Fibroblast of upper back skin (primary cell): ENCODE measurements around the gene ZFAND3.
"Not testable (repeated sequence)": the region's sequence is repeated elsewhere in the genome, so short reads cannot be mapped to it uniquely, and the experiment has no call there.

Experiments
- DNase-seq: peaks from one replicate; pipeline ENCODE4 v3.0.0-alpha.2; 2013

Gene ZFAND3

DNA sequence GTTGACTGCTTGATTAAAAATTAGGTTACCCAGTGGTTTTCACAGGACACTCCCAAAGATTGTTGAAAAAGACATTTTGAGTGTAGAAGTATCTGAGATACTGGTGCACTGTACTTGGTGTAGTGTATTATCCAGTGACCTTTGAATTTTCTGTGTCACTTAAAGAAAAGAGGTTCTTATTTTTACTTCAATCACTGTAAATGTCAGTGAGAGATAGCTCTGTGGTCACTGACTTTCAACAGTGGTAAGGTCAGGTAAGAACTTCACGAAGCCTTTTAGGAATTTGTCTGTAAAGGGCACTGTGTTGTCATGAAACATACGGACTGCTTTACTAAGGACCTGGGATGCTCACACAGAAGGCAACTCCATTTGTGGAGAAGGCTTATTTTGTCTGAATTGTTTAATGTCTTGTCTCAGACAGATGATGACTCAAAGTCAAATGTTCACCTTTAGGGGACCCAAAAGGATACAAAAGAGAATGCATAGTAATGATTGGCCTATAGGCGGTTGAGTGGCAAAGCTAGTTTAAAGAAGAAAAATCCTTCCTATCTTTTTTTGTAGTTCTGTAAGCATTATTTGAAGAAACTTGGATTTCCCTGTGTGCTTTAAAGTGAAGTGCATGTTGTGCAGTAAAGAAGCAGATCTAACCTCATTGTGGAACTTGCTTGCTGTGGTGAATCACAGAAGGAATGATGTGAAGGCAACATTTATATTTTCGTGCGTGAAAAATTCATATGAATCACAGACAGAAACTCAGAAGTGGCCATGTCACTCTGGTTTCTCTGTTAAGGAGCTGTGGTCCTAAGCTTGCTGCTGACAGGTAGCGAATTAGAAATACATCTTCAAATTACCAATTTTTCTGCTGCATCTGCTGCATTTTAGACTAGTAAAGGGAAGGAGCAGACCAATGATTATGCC, 47.3 kb downstream of the ZFAND3 start:
- peak; percentile 21 for DNase-seq

DNA sequence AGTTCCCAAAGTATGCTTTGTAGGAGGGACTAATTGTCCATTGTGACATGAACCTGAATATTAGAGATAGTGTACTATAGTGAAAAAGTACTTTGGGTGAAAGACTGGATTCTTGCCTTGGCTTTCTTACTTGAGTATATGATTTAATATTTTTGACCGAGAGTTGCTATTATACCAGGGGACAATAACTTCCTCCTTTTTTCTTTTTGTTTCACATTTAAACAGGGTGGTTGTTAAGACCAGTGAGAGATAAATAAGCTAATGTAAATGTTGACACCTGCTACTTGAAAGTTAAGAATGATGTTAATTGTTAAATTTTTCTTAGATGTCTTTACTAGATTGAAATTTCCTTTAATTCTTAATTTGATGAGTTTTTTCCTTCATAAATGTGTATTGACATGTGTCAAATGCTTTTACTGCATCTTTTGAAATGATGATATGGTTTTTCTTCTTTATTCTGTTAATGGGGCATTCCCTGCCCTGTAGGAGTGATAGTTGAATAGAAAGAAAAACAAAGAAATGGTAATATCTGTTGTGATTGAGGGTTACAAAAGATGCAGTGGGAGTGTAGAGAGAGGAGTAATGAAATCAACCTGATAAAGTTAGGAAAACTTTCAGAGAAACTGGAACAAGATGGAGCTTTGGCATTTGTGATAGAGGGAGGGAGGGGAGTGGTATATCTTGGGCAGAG, 48.4 kb downstream of the ZFAND3 start:
- no peak for DNase-seq

DNA sequence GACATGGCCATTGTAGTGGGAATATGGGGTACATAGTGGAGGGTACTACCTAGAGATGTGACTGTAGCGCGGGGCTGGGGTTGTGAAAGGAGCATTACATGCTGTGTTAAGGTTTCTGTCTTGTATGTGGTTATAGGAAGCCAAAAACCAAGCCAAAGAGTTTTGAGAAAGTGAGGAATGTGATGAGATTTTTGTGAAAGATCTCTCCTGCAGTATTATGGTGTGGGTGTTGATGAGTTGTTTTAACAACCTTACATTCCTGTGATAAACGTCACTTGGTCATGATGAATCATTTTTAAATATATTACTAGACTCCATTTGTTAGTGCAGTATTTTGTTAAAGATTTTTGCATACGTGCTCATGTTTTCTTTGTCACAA, 48.9 kb downstream of the ZFAND3 start:
- peak; percentile 78 for DNase-seq

- no peak for DNase-seq
Measured at GRCh38 chr6:37871616-37872372, 52.3 kb downstream of the ZFAND3 start.

DNA sequence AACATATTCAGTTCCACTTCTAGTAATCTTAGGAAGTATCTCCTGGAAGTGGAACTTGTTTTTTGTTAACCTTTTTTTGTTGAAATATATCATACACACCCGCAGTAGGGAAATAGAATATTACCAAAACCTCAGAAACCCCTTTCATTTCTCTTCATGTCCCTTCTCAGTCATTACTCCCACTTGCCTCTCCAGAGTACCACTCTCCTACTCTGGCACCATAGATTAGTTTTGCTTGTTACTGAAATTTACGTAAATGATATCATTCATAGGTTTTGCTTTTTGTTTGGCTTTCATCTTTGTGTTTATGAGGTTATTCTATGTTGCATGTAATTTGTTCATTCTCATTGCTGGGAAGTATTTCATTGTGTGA, 52.8 kb downstream of the ZFAND3 start:
- no peak for DNase-seq

DNA sequence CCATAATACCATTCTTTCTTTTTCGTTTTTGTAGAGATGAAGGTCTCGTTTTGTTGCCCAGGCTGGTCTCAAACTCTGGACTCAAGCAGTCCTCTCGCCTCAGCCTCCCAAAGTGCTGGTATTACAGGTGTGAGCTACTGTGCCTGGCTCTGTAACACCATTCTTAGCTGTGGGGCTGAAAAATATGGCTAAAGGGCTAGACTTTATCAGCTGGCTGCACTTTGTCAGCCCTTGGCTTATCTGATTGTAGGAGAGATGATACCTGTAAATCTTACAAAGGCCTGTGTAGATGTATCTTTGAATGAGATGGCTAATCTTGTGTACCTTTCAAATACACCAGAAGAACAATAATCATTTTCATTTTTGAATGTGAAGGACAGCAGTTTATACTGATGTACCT, 55.2 kb downstream of the ZFAND3 start:
- no peak for DNase-seq

- no peak for DNase-seq
Measured at GRCh38 chr6:37875561-37876309, 56.2 kb downstream of the ZFAND3 start.

DNA sequence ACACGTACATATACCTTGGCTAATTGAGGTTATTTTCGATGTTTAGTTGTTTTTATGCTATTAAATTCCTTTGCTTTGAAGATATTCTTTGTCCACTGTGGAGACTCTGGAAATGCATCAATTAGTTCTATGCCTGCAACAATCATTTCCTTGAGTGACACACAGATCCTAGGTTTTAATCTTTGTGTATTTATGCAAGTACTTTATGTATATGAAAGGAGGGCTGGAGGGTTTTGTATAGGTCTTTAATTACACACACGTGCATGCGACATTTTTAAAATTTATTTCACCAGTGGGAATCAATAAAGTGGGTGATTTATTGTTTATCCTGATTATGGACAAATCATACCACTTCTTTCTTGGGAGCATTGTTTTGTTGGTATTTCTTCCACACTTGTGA, 57.3 kb downstream of the ZFAND3 start:
- no peak for DNase-seq

DNA sequence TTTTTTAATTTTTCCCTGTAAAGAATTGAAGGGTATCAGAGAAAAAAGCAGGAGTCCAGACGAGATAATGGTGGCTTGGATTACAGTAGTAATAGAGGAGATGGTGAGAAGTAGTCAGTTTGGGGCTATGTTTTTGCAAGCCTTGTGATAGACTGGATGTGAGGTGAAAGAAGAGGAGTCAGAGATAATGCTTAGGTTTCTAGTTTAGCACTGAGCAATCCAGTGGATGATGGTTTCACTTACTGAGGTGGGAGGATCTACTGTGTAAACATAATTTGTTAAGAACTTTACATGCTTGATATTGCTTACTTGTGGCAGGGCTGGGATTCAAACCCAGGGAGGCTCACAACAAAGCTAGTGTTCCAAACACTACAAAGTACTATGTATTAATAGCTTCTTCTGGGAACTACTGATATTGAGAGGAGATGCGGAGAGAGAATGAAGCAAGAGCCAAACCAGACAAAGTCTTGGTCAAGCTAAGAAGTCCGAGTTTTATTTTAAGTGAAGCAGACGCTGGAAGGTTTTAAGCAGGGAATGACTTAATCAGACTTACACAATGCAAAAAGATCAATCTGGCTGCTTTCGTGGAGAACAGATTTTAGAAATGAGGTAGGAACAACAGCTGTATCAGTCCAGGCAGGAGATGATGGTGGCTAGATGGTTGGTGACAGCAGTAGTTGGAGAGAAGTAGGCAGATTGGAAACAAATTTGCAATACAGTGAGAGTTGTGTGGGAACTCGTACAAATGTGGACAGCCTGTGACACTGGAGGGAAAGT, 58.0 kb downstream of the ZFAND3 start:
- no peak for DNase-seq

DNA sequence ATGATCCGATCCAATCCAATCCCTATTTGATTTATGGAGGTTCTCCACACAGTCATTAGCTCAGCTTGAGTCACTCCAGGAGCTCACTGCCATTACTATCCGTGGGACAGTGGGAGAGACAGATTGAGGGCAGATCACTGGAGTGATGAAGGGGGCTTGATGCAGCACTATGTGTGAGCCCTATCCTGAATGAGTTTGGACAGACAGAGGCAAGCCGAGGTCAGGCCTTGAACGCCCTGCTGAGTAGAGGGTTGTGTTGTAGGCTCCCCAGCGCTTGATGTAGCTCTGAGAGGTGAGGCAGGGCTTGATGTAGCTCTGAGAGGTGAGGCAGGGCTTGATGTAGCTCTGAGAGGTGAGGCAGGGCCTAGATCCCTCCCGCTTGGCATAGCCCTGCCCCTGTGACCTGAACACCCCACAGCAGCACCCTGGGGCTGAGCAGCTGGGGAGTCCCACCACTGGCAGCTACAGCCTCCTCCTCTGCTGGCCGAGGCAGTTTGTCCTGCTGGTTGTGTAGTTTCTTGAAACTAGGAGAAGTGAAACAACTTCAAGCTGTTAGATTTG, 58.7 kb downstream of the ZFAND3 start:
- no peak for DNase-seq

DNA sequence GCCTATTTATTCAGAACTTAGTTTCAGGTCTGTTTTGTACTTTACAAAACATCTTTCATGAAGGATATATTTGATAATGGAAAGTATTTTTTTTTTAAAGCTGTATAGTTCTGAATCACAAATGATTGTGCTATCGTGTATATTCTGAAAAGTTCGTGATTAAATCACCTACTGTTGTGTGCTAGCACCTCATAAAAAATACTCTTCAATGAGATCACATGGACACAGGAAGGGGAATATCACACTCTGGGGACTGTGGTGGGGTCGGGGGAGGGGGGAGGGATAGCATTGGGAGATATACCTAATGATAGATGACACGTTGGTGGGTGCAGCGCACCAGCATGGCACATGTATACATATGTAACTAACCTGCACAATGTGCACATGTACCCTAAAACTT, 61.1 kb downstream of the ZFAND3 start:
- DNase-seq: not testable (repeated sequence)

DNA sequence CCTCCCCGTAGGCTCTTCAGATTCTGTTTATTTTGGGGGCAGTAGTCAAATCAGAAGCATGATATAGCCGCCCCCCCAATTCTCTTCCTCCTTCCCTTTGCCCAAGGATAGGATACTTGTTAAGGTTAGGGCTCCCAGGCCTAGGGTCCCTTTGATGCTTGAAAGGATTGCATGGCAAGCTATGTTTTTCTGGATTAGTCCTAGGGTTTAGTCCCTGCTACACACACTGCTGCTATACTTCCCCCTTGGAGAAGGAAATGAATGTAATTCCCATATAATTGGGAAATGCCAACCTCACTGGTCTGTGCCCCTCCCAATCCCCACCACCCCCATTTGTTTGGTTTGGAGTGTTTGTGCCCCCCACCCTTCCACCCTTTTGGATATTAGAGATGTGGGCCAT, 62.8 kb downstream of the ZFAND3 start:
- no peak for DNase-seq

- DNase-seq: peak; percentile 76
Measured at GRCh38 chr6:37882724-37883413, 63.3 kb downstream of the ZFAND3 start.

DNA sequence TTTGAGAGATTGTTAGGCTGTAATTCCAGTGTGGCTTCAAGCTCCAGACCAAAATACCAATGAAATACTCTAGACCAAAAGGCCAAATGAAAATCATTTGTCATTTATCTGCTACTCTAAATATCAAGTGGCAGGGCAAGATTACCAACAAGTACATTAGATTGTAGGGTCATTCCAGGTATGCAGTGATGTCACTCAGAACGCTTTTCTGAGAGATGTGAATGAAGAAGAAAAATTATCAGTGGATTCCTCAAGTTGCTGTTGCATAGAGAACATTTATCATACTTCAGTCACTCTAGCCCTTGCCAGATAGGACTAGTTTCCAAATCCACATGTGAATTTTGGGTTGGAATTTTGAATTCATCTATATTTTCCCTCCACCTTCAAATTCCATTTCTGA, 65.0 kb downstream of the ZFAND3 start:
- DNase-seq: no peak

DNA sequence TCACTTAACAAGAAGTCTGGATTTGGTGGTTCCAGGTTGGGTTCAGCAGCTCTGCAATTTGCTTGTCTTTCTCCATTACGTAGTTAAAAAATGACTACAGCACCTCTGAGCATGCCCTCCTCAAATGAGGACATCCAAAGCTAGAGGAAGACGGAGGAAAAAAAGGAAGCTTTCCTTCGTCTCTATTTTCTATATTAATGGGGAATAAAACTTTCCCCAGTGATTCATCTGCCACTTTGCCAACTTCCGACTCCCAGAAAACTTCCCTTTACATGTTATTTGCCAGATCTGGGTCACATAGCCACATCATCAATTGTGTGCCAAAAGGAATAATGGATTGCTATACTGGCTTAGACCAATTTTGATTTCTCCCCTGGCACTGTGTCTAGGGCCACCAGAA, 69.5 kb downstream of the ZFAND3 start:
- no peak for DNase-seq

DNA sequence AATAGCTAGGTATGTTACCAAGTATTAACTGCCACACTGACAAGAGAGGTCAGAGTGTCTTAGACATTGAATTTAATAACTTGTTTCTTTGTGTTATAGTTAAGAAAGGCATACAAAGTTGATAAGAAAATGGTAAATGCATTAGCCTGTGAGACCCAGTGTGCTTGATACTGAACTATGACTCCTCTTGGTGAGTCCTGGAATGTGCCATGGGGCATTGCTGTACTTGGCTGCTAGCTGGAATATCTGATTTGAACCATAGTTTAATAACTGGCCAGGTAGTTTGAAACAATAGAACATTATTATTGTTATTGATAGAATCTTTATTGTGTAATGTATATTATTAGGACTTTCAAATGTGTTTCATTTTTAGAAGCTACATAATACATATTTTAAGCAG, 70.0 kb downstream of the ZFAND3 start:
- no peak for DNase-seq

GRCh38 chr6:37891072-37891471, 71.5 kb downstream of the ZFAND3 start:
- no peak for DNase-seq

- no peak for DNase-seq
Measured at GRCh38 chr6:37893257-37893656, 73.7 kb downstream of the ZFAND3 start.

DNA sequence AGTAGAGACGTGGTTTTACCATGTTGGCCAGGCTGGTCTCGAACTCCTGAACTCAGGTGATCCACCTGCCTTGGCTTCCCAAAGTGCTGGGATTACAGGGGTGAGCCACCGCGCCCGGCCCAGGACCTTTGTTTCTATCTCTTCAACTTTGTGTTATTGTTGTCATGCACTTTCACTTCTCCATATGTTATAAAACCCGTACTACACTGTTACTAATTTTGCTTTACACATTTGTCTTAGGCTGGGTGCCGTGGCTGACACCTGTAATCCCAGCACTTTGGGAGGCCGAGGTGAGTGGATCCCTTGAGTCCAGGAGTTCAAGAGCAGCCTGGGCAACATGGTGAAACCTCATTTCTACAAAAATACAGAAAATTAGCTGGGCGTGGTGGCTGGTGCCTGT, 74.2 kb downstream of the ZFAND3 start:
- DNase-seq: not testable (repeated sequence)

GRCh38 chr6:37894585-37894984, 75.1 kb downstream of the ZFAND3 start:
- no peak for DNase-seq

DNA sequence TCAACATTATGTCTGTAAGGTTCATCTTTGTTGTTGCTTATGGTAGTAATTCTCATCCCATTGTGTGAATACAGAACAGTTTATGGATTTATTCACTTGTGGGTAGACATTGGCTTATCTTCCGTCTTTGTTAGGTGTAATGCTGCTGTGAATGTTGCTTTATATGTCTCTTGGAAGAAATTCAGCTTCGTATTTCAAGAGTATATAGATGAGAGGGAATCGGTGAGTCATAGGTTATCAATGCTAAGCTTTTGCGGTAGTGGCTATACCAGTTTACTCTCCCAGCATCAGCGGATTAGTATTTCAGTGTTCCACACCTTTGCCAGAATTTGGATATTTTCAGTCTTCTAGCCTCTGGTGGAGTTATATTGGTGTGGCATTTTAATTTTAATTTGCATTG, 77.8 kb downstream of the ZFAND3 start:
- DNase-seq: peak; percentile 55
